A549 (cell line): ENCODE measurements around the gene RBP3. TPM values are rescaled to one million over a fixed set of nuclear protein-coding genes. Genes with fewer than 3 reads are reported as not detected.

Source experiments
- ATAC-seq, 2 experiments: fragments of 200-7000 bp in 1 of 2; fragments of >200 bp in 1 of 2; cut with Nextera tagmentation in 1 of 2; cut with Tn5 transposase in 1 of 2; 3 replicates each; pipeline versions ENCODE4 v1.8.0 to v1.9.1; 2018 to 2020; ENCODE audit warnings: mild to moderate bottlenecking in 1 of 2, moderate library complexity in 1 of 2
- CTCF ChIA-PET: fragments of 300-600 bp; sonication (Branson Sonifier 250); formaldehyde crosslinking; extraction: SDS; loops from one replicate; lab custom pipeline; 2021; ENCODE audit warnings: antibody characterized with exemption, inconsistent platforms; lab: Yijun Ruan, JAX
- POLR2A ChIA-PET: fragments of 350-600 bp; formaldehyde crosslinking; extraction: SDS; loops from one replicate; lab custom pipeline; 2021; ENCODE audit warnings: antibody characterized with exemption, inconsistent platforms; lab: Yijun Ruan, JAX
- DNase-seq, 2 experiments: peaks; one replicate each; pipeline versions ENCODE4 v3.0.0 to v3.0.0-alpha.2; 2011 to 2016; ENCODE audit warnings: low read depth in 1 of 2, low spot score in 1 of 2
- FAIRE-seq: peaks from 2 replicates; lab custom pipeline; 2011; peaks lifted over from hg19 to GRCh38; lab: Jason Lieb, UNC
- H3K27ac ChIP-seq, 2 experiments: fragments of >200 bp; sonication (Bioruptor Twin); formaldehyde crosslinking; 3 replicates each; pipeline ENCODE4 v1.5.1; 2016 to 2017
- H3K4me1 ChIP-seq: fragments of >200 bp; sonication (Bioruptor Twin); formaldehyde crosslinking; 3 replicates; pipeline ENCODE4 v1.6.1; 2016
- H3K4me2 ChIP-seq: fragments of >200 bp; sonication (Bioruptor Twin); formaldehyde crosslinking; 3 replicates; pipeline ENCODE4 v1.6.1; 2016
- H3K4me3 ChIP-seq: fragments of >200 bp; sonication (Bioruptor Twin); formaldehyde crosslinking; 3 replicates; pipeline ENCODE4 v1.5.1; 2016
- H3K9me3 ChIP-seq: fragments of >200 bp; sonication (Bioruptor Twin); formaldehyde crosslinking; 3 replicates; pipeline ENCODE4 v1.6.1; 2016
- BHLHE40 ChIP-seq: IDR thresholded peaks from 2 replicates; pipeline ENCODE4 v1.6.1; 2012; ENCODE audit warnings: low read depth, low read length, inconsistent platforms
- CBX2 ChIP-seq: fragments of 200-600 bp; sonication (generic); IDR thresholded peaks from 2 replicates; pipeline ENCODE4 v1.6.1; 2016; ENCODE audit warnings: low read depth, mild to moderate bottlenecking, borderline replicate concordance
- CBX8 ChIP-seq: fragments of 200-600 bp; sonication (generic); IDR thresholded peaks from 2 replicates; pipeline ENCODE4 v1.6.1; 2016
- CHD4 ChIP-seq: fragments of 200-600 bp; sonication (generic); IDR thresholded peaks from 2 replicates; pipeline ENCODE4 v1.6.1; 2016; ENCODE audit warnings: antibody characterized with exemption, mild to moderate bottlenecking, borderline replicate concordance
- EHF ChIP-seq: fragments of 250-450 bp; sonication (Bioruptor Pico); IDR thresholded peaks from 2 replicates; pipeline ENCODE4 v1.5.0; 2020; ENCODE audit warnings: mild to moderate bottlenecking
- EP300 ChIP-seq, 2 experiments: fragments of >200 bp; sonication (Bioruptor Twin); formaldehyde crosslinking; IDR thresholded peaks; 2 replicates in 1 of 2; 3 replicates in 1 of 2; pipeline ENCODE4 v1.6.1; 2016 to 2017
- ESRRA ChIP-seq: fragments of 150-350 bp; IDR thresholded peaks from 2 replicates; pipeline ENCODE4 v1.6.1; 2014; ENCODE audit warnings: mild to moderate bottlenecking, low read length, borderline replicate concordance
- FOSB ChIP-seq: fragments of 250-450 bp; sonication (Bioruptor Pico); IDR thresholded peaks from 2 replicates; pipeline ENCODE4 v1.5.0; 2020; ENCODE audit warnings: mild to moderate bottlenecking, moderate library complexity
- FOSL2 ChIP-seq, 2 experiments: fragments of 450-650 bp in 1 of 2; fragments of >200 bp in 1 of 2; sonication (Bioruptor Twin) in 1 of 2; formaldehyde crosslinking; IDR thresholded peaks; 2 replicates each; pipeline versions ENCODE4 v1.5.0 to v1.6.1; 2016 to 2020; ENCODE audit warnings: mild to moderate bottlenecking in 1 of 2, moderate library complexity in 1 of 2
- FOXS1 ChIP-seq: fragments of 250-450 bp; sonication (Bioruptor Pico); IDR thresholded peaks from 2 replicates; pipeline ENCODE4 v1.5.0; 2020; ENCODE audit warnings: mild to moderate bottlenecking, moderate library complexity
- GATA3 ChIP-seq: IDR thresholded peaks from 2 replicates; pipeline ENCODE4 v1.6.1; 2012; ENCODE audit warnings: borderline replicate concordance
- HEYL ChIP-seq: fragments of 250-450 bp; sonication (Bioruptor Pico); IDR thresholded peaks from 2 replicates; pipeline ENCODE4 v1.8.0; 2021; ENCODE audit warnings: mild to moderate bottlenecking, moderate library complexity
- HOXA7 ChIP-seq: fragments of 250-450 bp; sonication (Bioruptor Pico); IDR thresholded peaks from 2 replicates; pipeline ENCODE4 v1.5.0; 2020; ENCODE audit warnings: mild to moderate bottlenecking, moderate library complexity
- JUNB ChIP-seq: fragments of >200 bp; sonication (Bioruptor Twin); formaldehyde crosslinking; IDR thresholded peaks from 2 replicates; pipeline ENCODE4 v1.6.1; 2016
- KDM1A ChIP-seq: fragments of 200-600 bp; sonication (generic); IDR thresholded peaks from 2 replicates; pipeline ENCODE4 v1.6.1; 2016; ENCODE audit warnings: low read depth, mild to moderate bottlenecking
- MAFK ChIP-seq: fragments of 450-650 bp; IDR thresholded peaks from 2 replicates; pipeline ENCODE4 v1.6.1; 2014; ENCODE audit not compliant: partially characterized antibody
- NFE2L2 ChIP-seq: fragments of 150-350 bp; conservative IDR thresholded peaks from 2 replicates; pipeline ENCODE4 v1.6.1; 2014; ENCODE audit warnings: low read length
- NR3C1 ChIP-seq: fragments of >200 bp; sonication (Bioruptor Twin); formaldehyde crosslinking; IDR thresholded peaks from 3 replicates; pipeline ENCODE4 v1.6.1; 2017
- PBX3 ChIP-seq: IDR thresholded peaks from 2 replicates; pipeline ENCODE4 v1.6.1; 2012
- POLR2AphosphoS2 ChIP-seq: conservative IDR thresholded peaks from 2 replicates; pipeline ENCODE4 v1.6.1; 2012; ENCODE audit warnings: low read length, improper control_type of control experiment, inconsistent platforms
- RFX5 ChIP-seq: fragments of 450-650 bp; IDR thresholded peaks from 2 replicates; pipeline ENCODE4 v1.7.1; 2014; ENCODE audit warnings: antibody characterized with exemption, mild to moderate bottlenecking, moderate library complexity
- ZFP36 ChIP-seq: fragments of 450-650 bp; IDR thresholded peaks from 2 replicates; pipeline ENCODE4 v1.6.1; 2014; ENCODE audit warnings: borderline replicate concordance; ENCODE audit not compliant: partially characterized antibody
- ZNF302 ChIP-seq: fragments of 250-450 bp; sonication (Bioruptor Pico); IDR thresholded peaks from 2 replicates; pipeline ENCODE4 v1.9.0; 2021; ENCODE audit warnings: inconsistent platforms, mild to moderate bottlenecking, moderate library complexity
- ZSCAN20 ChIP-seq: fragments of 250-450 bp; sonication (Bioruptor Pico); IDR thresholded peaks from 2 replicates; pipeline ENCODE4 v1.8.0; 2022; ENCODE audit warnings: mild to moderate bottlenecking, moderate library complexity
- WGBS: methylation state at CpG from one replicate; pipeline ENCODE4 v1.1.6; 2017; ENCODE audit errors: missing lambda C conversion rate; 5-methylcytosine and 5-hydroxymethylcytosine counted together
- polyA plus RNA-seq, 4 experiments: library from polyadenylated mRNA; depleted of rRNA in 3 of 4; stranded (reverse); fragments of >200 nt; fragmentation: RNase III in 1 of 4; extraction: RNeasy Plus Mini Kit Qiagen cat#74134 plus additional on column Dnase treatment in 1 of 4; gene quantifications; 2 replicates in 3 of 4; 3 replicates in 1 of 4; pipeline ENCODE4 v1.2.3, GENCODE V29; 2011 to 2017
- TF ChIP-seq, protein P1 (sequence below): fragments of 250-450 bp; sonication (Bioruptor Pico); IDR thresholded peaks from 2 replicates; pipeline ENCODE4 v1.5.0; 2020; ENCODE audit warnings: low read depth, mild to moderate bottlenecking, moderate library complexity

Gene RBP3
- polyA plus RNA-seq, 2 of the 4 experiments (the other 2 are of a cell fraction) = not detected

GRCh38 chr10:47366731-47367460 lies 18.7 kb downstream of the RBP3 start:
- ATAC-seq (no peak), DNase-seq (no peak), FAIRE-seq (no peak)
- POLR2A ChIA-PET = interaction anchor here (0.9 kb wide), 1 partner anchor 17 kb away, joined by 3 read pairs; the partner anchor contains the start of gene ZNF488
- no peaks in the 10 kb centered on the region for H3K9me3 ChIP-seq
- no peak overlapping the region for H3K4me3 ChIP-seq
- TF ChIP-seq KDM1A = no peak
- TF ChIP-seq PBX3 = no peak
- no peak for TF ChIP-seq BHLHE40
- no peak for TF ChIP-seq JUNB
- TF ChIP-seq NFE2L2 = no peak
- TF ChIP-seq HOXA7 = no peak
- TF ChIP-seq FOSL2 (IDR thresholded peaks at IDR 0.05) = no peak
- no peak for TF ChIP-seq FOSL2 (CRISPR knock-in tag; IDR thresholded peaks at IDR 0.05)
- TF ChIP-seq NR3C1 = no peak
- TF ChIP-seq EP300 (IDR thresholded peaks at IDR 0.05) = no peak
- no peak for TF ChIP-seq FOSB
- TF ChIP-seq CBX8 = no peak
- TF ChIP-seq ZNF302 (CRISPR knock-in tag) = no peak
- no peak for TF ChIP-seq ZFP36
- no peak for TF ChIP-seq POLR2AphosphoS2
- TF ChIP-seq GATA3 = no peak
- H3K27ac ChIP-seq = no peak overlapping the region
- H3K4me1 ChIP-seq = no peaks in the 10 kb centered on the region
- 76% methylated on average over 8 of the region's 8 CpGs for WGBS
- no peak overlapping the region for H3K4me2 ChIP-seq
- CTCF ChIA-PET = interaction anchor here (0.7 to 2.4 kb wide), 3 partner anchors 8 to 26 kb away, joined by 3 to 8 read pairs (median 3); no protein-coding TSS in a partner anchor

GRCh38 chr10:47367646-47368045 lies 19.5 kb downstream of the RBP3 start:
- H3K9me3 ChIP-seq = no peaks in the 10 kb centered on the region
- no peak overlapping the region for H3K4me2 ChIP-seq
- ChIA-PET POLR2A (interaction anchor here (0.9 kb wide), 1 partner anchor 17 kb away, joined by 3 read pairs; the partner anchor contains the start of gene ZNF488), CTCF (interaction anchor here (1.5 to 5.2 kb wide), 3 partner anchors 8 to 343 kb away, joined by 4 to 27 read pairs (median 8); no protein-coding TSS in a partner anchor)
- TF ChIP-seq ZSCAN20 (CRISPR knock-in tag) (no peak), HEYL (CRISPR knock-in tag) (no peak), MAFK (no peak), FOSL2 (IDR thresholded peaks at IDR 0.05) (no peak), FOSL2 (CRISPR knock-in tag; IDR thresholded peaks at IDR 0.05) (no peak), ZNF302 (CRISPR knock-in tag) (no peak), FOSB (no peak), RFX5 (no peak), FOXS1 (CRISPR knock-in tag) (no peak), CHD4 (no peak), EHF (no peak), CBX2 (no peak), POLR2AphosphoS2 (no peak), ESRRA (no peak), PBX3 (no peak)
- TF ChIP-seq, protein P1, sequence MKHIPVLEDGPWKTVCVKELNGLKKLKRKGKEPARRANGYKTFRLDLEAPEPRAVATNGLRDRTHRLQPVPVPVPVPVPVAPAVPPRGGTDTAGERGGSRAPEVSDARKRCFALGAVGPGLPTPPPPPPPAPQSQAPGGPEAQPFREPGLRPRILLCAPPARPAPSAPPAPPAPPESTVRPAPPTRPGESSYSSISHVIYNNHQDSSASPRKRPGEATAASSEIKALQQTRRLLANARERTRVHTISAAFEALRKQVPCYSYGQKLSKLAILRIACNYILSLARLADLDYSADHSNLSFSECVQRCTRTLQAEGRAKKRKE (CRISPR knock-in tag) = no peak
- 87% methylated on average over 7 of the region's 11 CpGs for WGBS
- no peak for DNase-seq
- no peak overlapping the region for H3K27ac ChIP-seq
- ATAC-seq = no peak
- no peak for FAIRE-seq
- no peak overlapping the region for H3K4me3 ChIP-seq
- H3K4me1 ChIP-seq = no peaks in the 10 kb centered on the region
